GM12891 (cell line): ENCODE measurements around the gene PSPN.
"Not testable (repeated sequence)": the region's sequence is repeated elsewhere in the genome, so short reads cannot be mapped to it uniquely, and the experiment has no call there.

Experiments
- DNase-seq: peaks from one replicate; pipeline ENCODE4 v3.0.0; 2011; ENCODE audit warnings: low spot score; ENCODE audit not compliant: insufficient read length
- FAIRE-seq: peaks from 2 replicates; lab custom pipeline; 2011; peaks lifted over from hg19 to GRCh38; lab: Jason Lieb, UNC
- PAX5 ChIP-seq: IDR thresholded peaks from 2 replicates; pipeline ENCODE4 v1.6.1; 2011; ENCODE audit warnings: low read length, moderate library complexity, mild to moderate bottlenecking; ENCODE audit not compliant: insufficient read depth, severe bottlenecking
- POLR2A ChIP-seq: IDR thresholded peaks from 2 replicates; pipeline ENCODE4 v1.6.1; 2011; ENCODE audit warnings: low read depth, low read length, control low read depth
- POLR2AphosphoS5 ChIP-seq: IDR thresholded peaks from 2 replicates; pipeline ENCODE4 v1.6.1; 2011; ENCODE audit warnings: low read depth, low read length, control low read depth
- POU2F2 ChIP-seq: IDR thresholded peaks from 2 replicates; pipeline ENCODE4 v1.6.1; 2011; ENCODE audit warnings: low read depth, mild to moderate bottlenecking, control low read depth, low read length, moderate library complexity
- SPI1 ChIP-seq: IDR thresholded peaks from 2 replicates; pipeline ENCODE4 v1.6.1; 2011; ENCODE audit warnings: low read depth, low read length, control low read depth
- TAF1 ChIP-seq: IDR thresholded peaks from 2 replicates; pipeline ENCODE4 v1.6.1; 2011; ENCODE audit warnings: low read depth, low read length, control low read depth

PSPN gene

DNA sequence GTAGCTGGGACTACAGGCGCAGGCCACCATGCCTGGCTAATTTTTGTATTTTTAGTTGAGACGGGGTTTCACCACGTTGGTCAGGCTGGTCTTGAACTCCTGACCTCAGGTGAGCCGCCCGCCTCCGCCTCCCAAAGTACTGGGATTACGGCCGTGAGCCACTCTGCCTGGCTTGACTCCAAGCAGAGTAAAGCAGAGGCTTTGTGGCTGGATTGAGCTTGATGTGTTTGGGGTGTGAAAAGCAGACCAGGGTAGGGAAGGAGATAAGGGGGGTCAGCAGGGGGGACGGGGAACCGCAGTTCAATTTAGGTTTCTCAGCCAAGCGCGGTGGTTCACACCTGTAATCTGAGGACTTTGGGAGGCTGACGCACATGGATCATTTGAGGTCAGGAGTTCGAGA lies 18.6 kb downstream of the PSPN start:
- FAIRE-seq (no peak), DNase-seq (no peak)
- TF ChIP-seq POLR2AphosphoS5 (no peak), TAF1 (no peak), POLR2A (no peak), POU2F2 (no peak), PAX5 (no peak), SPI1 (no peak)

DNA sequence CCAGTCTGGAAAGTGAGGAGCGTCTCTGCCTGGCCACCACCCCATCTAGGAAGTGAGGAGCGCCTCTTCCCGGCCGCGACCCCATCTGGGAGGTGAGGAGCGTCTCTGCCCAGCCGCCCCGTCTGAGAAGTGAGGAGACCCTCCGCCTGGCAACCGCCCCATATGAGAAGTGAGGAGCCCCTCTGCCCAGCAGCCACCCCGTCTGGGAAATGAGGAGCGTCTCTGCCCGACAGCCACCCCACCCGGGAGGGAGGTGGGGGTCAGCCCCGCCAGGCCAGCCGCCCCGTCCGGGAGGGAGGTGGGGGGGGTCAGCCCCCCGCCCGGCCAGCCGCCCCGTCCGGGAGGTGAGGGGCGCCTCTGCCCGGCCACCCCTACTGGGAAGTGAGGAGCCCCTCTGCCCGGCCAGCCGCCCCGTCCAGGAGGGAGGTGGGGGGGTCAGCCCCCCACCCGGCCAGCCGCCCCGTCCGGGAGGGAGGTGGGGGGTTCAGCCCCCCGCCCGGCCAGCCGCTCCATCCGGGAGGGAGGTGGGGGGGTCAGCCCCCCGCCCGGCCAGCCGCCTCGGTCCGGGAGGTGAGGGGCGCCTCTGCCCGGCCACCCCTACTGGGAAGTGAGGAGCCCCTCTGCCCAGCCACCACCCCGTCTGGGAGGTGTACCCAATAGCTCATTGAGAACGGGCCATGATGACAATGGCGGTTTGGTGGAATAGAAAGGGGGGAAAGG lies 20.3 kb downstream of the PSPN start:
- FAIRE-seq, DNase-seq: not testable (repeated sequence)

DNA sequence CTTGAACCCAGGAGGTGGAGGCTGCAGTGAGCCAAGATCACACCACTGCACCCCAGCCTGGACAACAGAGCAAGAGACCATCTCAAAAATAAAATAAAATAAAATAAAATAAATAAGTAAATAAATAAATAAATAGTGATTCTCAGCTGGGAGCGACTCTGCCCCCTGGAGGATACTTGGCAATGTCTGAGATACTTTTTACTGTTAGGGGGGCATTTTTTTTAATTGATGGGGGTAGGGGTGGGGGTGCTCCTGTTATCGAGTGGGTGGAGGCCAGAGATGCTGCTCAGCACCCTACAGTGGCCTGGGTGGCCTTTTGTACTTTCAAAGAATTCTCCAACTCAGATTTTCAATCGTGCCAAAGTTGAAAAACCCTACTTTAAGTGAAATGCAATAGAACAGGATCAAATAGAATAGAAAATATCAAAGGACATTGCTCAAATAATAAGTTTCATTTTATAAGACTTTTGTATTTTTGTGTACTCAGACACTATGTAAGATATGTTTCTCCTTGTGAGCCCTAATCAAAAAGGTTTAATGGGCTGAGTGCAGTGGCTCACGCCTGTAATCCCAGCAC lies 21.5 kb downstream of the PSPN start:
- no peak for FAIRE-seq
- no peak for TF ChIP-seq TAF1
- no peak for TF ChIP-seq POLR2A
- no peak for TF ChIP-seq POLR2AphosphoS5
- TF ChIP-seq PAX5 = no peak
- TF ChIP-seq SPI1 = no peak
- TF ChIP-seq POU2F2 = no peak
- DNase-seq = no peak

DNA sequence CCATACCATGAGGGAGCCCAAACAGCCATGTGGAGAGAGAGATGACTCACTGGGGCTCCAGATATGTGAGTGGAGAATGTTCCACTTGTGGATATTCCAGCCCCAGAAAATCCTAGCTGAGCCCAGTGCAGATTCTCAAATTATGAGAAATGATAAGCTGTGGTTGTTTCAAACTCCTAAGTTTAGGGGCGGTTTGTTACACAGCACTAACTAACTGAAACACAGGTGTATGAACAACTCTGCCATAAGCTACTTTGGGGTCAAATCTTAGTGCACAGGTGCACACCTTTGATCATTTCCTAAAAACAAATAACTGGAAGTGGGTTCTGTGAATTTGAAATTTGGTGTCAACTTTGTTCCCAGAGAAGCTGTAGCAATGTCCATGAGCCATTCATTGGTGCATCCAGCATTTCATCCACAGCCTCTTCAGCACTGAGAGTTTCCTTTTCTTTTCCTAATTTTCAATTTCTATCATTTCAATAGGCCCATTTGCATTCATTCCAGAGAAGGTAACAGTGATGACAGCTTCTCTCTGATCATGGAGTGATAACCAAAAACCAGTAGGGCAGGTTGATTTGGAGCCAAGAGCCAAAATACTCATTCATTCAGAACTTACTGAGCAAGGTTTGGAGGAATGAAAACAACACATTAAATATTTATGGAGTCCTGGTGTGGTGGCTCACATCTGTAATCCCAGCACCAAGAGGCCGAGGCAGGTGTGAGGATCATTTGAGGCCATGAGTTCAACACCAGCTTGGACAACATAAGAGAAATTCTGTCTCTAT lies 23.2 kb downstream of the PSPN start:
- TF ChIP-seq POLR2AphosphoS5 (no peak), TAF1 (no peak), POLR2A (no peak), SPI1 (no peak), PAX5 (no peak), POU2F2 (no peak)
- no peak for FAIRE-seq
- no peak for DNase-seq

DNA sequence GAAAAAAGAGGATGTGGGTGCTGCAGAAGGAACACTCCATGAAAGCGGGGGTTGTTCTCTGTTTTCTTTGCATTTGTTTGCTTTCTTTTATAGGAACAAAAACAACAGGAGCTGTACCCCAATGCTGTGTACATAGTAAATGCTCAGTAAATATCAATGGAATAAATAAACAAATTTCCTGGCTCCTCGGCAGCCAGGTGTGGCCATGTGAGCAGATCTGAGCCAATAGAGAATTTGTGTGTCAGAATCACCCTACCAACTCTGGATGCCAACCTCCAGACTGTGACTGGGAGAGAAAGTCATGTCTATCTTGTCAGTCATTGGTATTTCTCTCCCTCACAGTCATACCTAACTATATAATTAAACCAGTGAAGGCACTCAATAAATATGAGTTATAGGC lies 25.0 kb downstream of the PSPN start:
- no peak for FAIRE-seq
- DNase-seq = no peak
- TF ChIP-seq POLR2A (no peak), POU2F2 (no peak), PAX5 (no peak), TAF1 (no peak), SPI1 (no peak), POLR2AphosphoS5 (no peak)

DNA sequence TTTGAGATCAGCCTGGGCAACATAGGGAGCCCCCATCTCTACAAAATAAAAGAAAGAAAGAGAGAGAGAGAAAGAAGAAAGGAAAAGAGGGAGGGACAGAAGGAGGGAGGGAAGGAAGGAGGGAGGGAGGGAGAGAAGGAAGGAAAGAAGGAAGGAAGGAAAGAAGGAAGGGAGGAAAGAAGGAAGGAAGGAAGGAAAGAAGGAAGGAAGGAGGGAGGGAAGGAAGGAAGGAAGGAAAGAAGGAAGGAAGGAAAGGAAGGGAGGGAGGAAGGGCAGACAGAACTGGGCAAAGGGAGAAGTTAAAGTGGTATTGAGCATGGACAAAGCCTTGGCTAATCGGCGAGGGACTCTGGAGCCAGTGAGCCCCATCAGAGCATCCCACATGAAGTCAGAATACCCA lies 26.5 kb downstream of the PSPN start:
- DNase-seq, FAIRE-seq: not testable (repeated sequence)

DNA sequence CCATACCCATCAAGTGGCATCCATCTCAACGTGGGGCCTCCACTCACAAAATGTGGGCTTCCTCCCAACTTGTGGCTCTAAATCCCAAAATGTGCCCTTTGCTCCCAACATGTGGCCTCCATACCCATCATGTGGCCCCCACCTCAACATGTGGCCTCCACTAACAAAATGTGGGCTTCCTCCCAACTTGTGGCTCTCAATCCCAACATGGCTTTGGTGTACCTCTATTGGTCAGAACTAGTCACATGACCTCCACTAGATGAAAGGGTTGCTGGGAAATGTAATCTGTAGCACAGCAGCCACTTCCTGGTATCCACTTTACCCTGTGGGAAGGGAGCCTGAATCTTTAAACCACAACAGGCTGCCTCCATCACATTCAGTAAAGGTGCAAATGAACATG lies 32.3 kb downstream of the PSPN start:
- FAIRE-seq (no peak), DNase-seq (no peak)
- no peak for TF ChIP-seq POLR2AphosphoS5
- TF ChIP-seq POLR2A = no peak
- no peak for TF ChIP-seq POU2F2
- TF ChIP-seq TAF1 = no peak
- TF ChIP-seq PAX5 = no peak
- TF ChIP-seq SPI1 = no peak

DNA sequence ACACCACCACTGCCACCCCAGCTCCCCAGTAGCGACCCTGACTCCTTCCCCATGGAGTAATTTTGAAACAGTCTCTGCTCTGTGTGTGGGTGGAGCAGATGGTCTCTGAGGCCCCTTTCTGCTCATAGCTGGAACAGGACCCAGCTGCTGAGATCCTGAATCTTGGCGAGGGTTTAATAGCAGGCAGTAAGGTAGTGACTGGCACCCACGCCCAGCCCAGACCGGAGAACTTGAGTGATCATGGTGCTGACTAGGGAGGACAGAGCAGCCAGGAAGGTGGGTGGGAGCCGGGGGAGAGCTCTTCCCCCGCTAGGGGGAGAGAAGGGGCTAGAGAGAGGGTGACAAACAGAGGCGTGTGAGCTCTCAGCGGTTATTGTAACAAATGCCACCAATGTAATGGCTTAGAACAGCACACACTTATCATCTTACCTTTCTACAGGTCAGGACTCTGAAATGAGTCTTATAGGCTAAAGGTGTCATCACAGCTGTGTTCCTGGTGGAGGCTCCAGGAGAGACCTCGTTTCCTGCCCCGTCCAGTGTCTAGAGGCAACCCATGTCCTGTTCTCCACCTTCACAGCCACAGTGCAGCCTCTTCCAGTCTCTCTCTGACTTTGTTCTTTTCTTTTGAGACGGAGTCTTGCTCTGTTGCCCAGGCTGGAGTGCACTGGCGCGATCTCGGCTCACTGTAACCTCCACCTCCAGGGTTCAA lies 35.1 kb downstream of the PSPN start:
- DNase-seq (no peak), FAIRE-seq (no peak)
- TF ChIP-seq POLR2A (no peak), SPI1 (no peak), POLR2AphosphoS5 (no peak)

DNA sequence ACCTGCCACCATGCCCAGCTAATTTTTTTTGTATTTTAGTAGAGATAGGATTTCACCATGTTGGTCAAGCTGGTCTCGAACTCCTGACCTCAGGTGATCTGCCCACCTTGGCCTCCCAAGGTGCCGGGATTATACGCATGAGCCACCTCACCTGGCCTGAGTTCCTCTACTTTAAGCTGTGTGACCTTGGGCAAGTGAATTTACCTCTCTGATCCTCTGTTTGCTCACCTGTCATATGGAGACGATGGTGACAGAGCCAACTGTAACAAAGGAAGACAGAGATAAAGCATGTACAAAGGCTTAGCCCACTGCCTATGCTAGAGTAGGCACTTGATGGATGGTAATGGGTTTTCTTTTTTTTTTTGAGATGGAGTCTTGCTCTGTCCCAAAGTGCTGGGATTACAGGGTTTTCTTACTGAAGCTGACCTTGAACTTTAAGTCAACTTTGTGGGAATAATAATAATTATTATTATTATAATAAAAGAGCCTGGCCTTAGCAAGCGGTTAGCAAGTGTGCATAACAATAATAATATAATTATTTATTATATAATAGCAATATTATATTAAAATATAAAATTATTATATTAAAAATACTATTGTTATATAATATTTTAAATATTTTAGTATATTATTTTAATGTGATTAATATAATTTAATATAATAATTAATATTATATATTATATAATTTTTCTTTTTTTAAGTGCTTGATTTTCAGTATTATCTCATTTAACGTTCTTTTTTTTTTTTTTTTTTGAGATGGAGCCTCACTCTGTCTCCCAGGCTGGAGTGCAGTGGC lies 41.0 kb downstream of the PSPN start:
- FAIRE-seq (no peak), DNase-seq (no peak)

DNA sequence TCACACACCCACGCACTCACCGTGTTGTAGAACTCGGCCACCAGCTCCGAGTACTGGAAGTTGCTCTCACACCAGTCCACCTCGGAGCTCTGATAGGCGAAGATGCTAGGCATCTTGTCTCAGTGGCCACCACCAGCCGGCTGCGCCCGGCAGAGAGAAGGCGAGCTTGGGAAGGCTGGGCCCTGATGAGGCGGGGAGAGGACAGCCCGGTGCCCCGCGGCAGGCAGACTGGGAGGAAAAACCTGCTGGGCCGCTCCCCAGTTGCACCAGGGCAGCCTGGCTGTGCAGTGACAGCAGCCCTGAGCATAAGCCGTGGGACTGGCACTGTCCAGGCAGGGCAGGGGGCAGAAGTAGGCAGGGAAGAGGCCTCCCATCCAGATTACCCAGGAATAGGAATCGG lies 42.3 kb downstream of the PSPN start, which contains the start of gene ACER1:
Gene ACER1 (minus strand): TSS at position 174 of the 400 bp plus-strand sequence. CDS start 61 bp downstream, at position 113.
- TF ChIP-seq TAF1 (no peak), POLR2A (no peak), SPI1 (no peak), POLR2AphosphoS5 (no peak), PAX5 (no peak), POU2F2 (no peak)
- no peak for FAIRE-seq
- DNase-seq = no peak

More for the DNA sequence above, 41.0 kb downstream of the PSPN start:
- no peak for TF ChIP-seq SPI1
- no peak for TF ChIP-seq PAX5
- TF ChIP-seq POU2F2 = no peak
- TF ChIP-seq TAF1 = no peak
- TF ChIP-seq POLR2AphosphoS5 = no peak
- no peak for TF ChIP-seq POLR2A
